ENCODE results near the gene PPFIA3. TPM values are rescaled to one million over a fixed set of nuclear protein-coding genes. Genes with fewer than 3 reads are reported as not detected.

PPFIA3 gene
- total and polyA plus RNA-seq, 2 donors (not counting 1 experiment from before 2014, with no cell fraction given) = 0.62 to 1.3 TPM

GRCh38 chr19:49081273-49081672 is 38.1 kb upstream of the PPFIA3 start:
- Histone ChIP-seq H2AFZ (ENCODE audit: low read length) (no peak overlapping the region), H3K79me2 (ENCODE audit: control insufficient read depth, insufficient read depth, low read length) (peaks cover 10% of the 10 kb centered on the region), H3K36me3 (ENCODE audit: control insufficient read depth, insufficient read depth, low read length) (no peaks in the 10 kb centered on the region), H3K4me2 (ENCODE audit: extremely low read depth, insufficient read depth, low read length) (no peak overlapping the region), H3K27ac (ENCODE audit: insufficient read depth, low read length) (no peak overlapping the region), H3K27me3 (ENCODE audit: control insufficient read depth, insufficient read depth, low read length) (no peaks in the 10 kb centered on the region), H4K20me1 (ENCODE audit: control insufficient read depth, extremely low read depth, insufficient read depth, low read length) (peaks cover 2% of the 10 kb centered on the region), H3K4me3 (replicated peaks in 1 of 4; ENCODE audit: control extremely low read depth in 1 of 4, insufficient read depth in 1 of 4, low read depth in 3 of 4, low read length in 4 of 4) (no peak overlapping the region), H3K9me3 (ENCODE audit: control insufficient read depth, insufficient read depth, low read depth, low read length) (no peaks in the 10 kb centered on the region), H3K4me1 (ENCODE audit: control insufficient read depth, extremely low read depth, insufficient read depth, low read length) (no peaks in the 10 kb centered on the region), H3K9ac (ENCODE audit: insufficient read depth, low read length) (no peak overlapping the region)
- no peak for TF ChIP-seq CTCF (conservative IDR thresholded peaks at IDR 0.05 in 1 of 2, IDR thresholded peaks at IDR 0.05 in 1 of 2; ENCODE audit: low read depth in 1 of 2, low read length in 2 of 2)
- TF ChIP-seq EZH2 (IDR thresholded peaks at IDR 0.05; ENCODE audit: low read length, missing control alignments) = no peak
- no peak for DNase-seq (ENCODE audit: low read depth in 2 of 2)

- peaks cover 4% of the 10 kb centered on the region for H4K20me1 ChIP-seq (ENCODE audit: control insufficient read depth, extremely low read depth, insufficient read depth, low read length)
- H3K27ac ChIP-seq (ENCODE audit: insufficient read depth, low read length) = peak overlapping the region; percentile 86
- peaks cover 7% of the 10 kb centered on the region for H3K4me1 ChIP-seq (ENCODE audit: control insufficient read depth, extremely low read depth, insufficient read depth, low read length)
- no peak for DNase-seq (ENCODE audit: low read depth in 2 of 2)
- peak overlapping the region; percentile 9 for H3K9ac ChIP-seq (ENCODE audit: insufficient read depth, low read length)
- peaks cover 3% of the 10 kb centered on the region for H3K36me3 ChIP-seq (ENCODE audit: control insufficient read depth, insufficient read depth, low read length)
- peak overlapping the region; percentile 20 to 82 (median 46) for H3K4me3 ChIP-seq (replicated peaks in 1 of 4; ENCODE audit: control extremely low read depth in 1 of 4, insufficient read depth in 1 of 4, low read depth in 3 of 4, low read length in 4 of 4)
- H3K27me3 ChIP-seq (ENCODE audit: control insufficient read depth, insufficient read depth, low read length) = no peaks in the 10 kb centered on the region
- peak overlapping the region; percentile 97 for H2AFZ ChIP-seq (ENCODE audit: low read length)
- H3K79me2 ChIP-seq (ENCODE audit: control insufficient read depth, insufficient read depth, low read length) = peaks cover 38% of the 10 kb centered on the region
- H3K4me2 ChIP-seq (ENCODE audit: extremely low read depth, insufficient read depth, low read length) = peak overlapping the region; percentile 91
- TF ChIP-seq EZH2 (IDR thresholded peaks at IDR 0.05; ENCODE audit: low read length, missing control alignments) = no peak
- no peak for TF ChIP-seq CTCF (conservative IDR thresholded peaks at IDR 0.05 in 1 of 2, IDR thresholded peaks at IDR 0.05 in 1 of 2; ENCODE audit: low read depth in 1 of 2, low read length in 2 of 2)
- H3K9me3 ChIP-seq (ENCODE audit: control insufficient read depth, insufficient read depth, low read depth, low read length) = no peaks in the 10 kb centered on the region
Observed at GRCh38 chr19:49084206-49085019, 34.9 kb upstream of the PPFIA3 start.

DNA sequence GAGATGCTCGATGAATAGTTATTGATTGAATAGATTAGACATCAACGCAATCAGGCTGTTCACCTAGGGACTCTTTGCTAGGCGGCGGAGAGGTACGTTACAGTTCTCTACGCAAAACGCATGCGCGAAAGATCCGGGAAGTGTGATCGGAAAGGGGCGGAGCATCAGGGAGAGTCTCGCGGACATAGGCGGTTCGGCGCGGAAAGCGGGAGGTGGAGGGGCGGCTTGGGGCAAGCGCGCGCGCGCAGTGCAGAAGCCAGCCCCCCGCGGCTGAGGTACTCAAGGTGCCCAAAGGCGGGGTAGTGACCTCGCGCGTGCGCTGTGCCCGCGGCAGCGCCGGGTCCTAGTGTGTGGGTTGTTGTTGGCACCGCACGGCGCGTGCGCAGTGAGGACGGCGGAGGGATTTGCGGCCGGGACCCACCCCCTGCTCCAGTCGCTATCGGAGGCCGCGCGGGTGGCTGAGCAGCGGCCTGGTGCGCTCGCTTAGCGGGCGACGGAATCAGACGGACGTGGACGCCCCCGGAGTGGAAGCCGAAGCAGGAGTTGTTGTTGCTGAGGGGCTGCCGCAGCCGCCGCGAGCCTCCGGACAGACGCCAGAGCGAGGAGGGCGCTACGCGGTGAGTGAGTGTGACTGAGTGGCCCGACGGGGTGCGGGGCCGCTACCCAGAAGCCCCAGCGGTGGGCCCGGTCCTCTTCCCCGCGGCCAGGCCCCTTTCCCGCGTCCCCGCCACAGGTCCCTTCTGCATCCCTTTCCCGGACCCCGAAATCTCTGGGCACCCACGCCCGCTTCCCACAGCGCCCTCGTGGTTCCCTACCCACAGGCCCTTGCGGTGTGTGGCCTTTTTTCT is 34.1 kb upstream of the PPFIA3 start, which contains the start of gene SNRNP70:
TSS of gene SNRNP70 (plus strand) at position 432 of the 848 bp plus-strand sequence. CDS start 964 bp downstream, outside the sequence.
- peak within 1 kb of the TSS; percentile 86 for H3K27ac ChIP-seq (ENCODE audit: insufficient read depth, low read length)
- H3K4me2 ChIP-seq (ENCODE audit: extremely low read depth, insufficient read depth, low read length) = peak within 1 kb of the TSS; percentile 99
- H3K9ac ChIP-seq (ENCODE audit: insufficient read depth, low read length) = peak within 1 kb of the TSS; percentile 87
- H3K36me3 ChIP-seq (ENCODE audit: control insufficient read depth, insufficient read depth, low read length) = peaks cover 4% of the 10 kb centered on the region
- peaks cover 4% of the 10 kb centered on the region for H4K20me1 ChIP-seq (ENCODE audit: control insufficient read depth, extremely low read depth, insufficient read depth, low read length)
- H3K79me2 ChIP-seq (ENCODE audit: control insufficient read depth, insufficient read depth, low read length) = peaks cover 44% of the 10 kb centered on the region
- peak; percentile 99 for DNase-seq (ENCODE audit: low read depth in 2 of 2)
- no peaks in the 10 kb centered on the region for H3K9me3 ChIP-seq (ENCODE audit: control insufficient read depth, insufficient read depth, low read depth, low read length)
- peak within 1 kb of the TSS; percentile 78 to 87 (median 84) for H3K4me3 ChIP-seq (replicated peaks in 1 of 4; ENCODE audit: control extremely low read depth in 1 of 4, insufficient read depth in 1 of 4, low read depth in 3 of 4, low read length in 4 of 4)
- H3K27me3 ChIP-seq (ENCODE audit: control insufficient read depth, insufficient read depth, low read length) = no peaks in the 10 kb centered on the region
- H2AFZ ChIP-seq (ENCODE audit: low read length) = peak within 1 kb of the TSS; percentile 97
- TF ChIP-seq CTCF (conservative IDR thresholded peaks at IDR 0.05 in 1 of 2, IDR thresholded peaks at IDR 0.05 in 1 of 2; ENCODE audit: low read depth in 1 of 2, low read length in 2 of 2) (no peak), EZH2 (IDR thresholded peaks at IDR 0.05; ENCODE audit: low read length, missing control alignments) (no peak)
- H3K4me1 ChIP-seq (ENCODE audit: control insufficient read depth, extremely low read depth, insufficient read depth, low read length) = peaks cover 7% of the 10 kb centered on the region

All from fibroblast of lung (primary cell).